ENCODE results near the gene KLF12. TPM values are rescaled to one million over a fixed set of nuclear protein-coding genes. Genes with fewer than 3 reads are reported as not detected.
A peak's percentile ranks its signal among the peaks of the same experiment; 100 is the strongest.

Gene KLF12
- total and polyA plus RNA-seq, 2 donors (not counting 3 experiments of a cell fraction or from before 2014, with no cell fraction given), result 16.0 to 25.9 TPM

- FAIRE-seq, result peak; percentile 49
- Histone ChIP-seq H3K9me3 (replicated peaks; ENCODE audit: control insufficient read depth, insufficient read depth, low read length) (no peaks in the 10 kb centered on the region), H3K9me1 (replicated peaks; ENCODE audit: control insufficient read depth, extremely low read depth, insufficient read depth, low read length) (no peaks in the 10 kb centered on the region), H3K9ac (replicated peaks; ENCODE audit: extremely low read depth, insufficient read depth, low read length) (no peak overlapping the region), H3K4me3 (replicated peaks in 1 of 3; ENCODE audit: insufficient read depth in 1 of 3, low read depth in 1 of 3, low read length in 3 of 3) (no peak overlapping the region), H3K4me1 (ENCODE audit: control insufficient read depth, extremely low read depth, insufficient read depth, low read length) (no peaks in the 10 kb centered on the region), H2AFZ (ENCODE audit: low read depth, low read length) (no peak overlapping the region), H3K4me2 (ENCODE audit: insufficient read depth, low read length) (no peak overlapping the region), H3K27me3 (ENCODE audit: control insufficient read depth in 2 of 2, insufficient read depth in 2 of 2, low read length in 2 of 2) (no peaks in the 10 kb centered on the region), H3K36me3 (ENCODE audit: control insufficient read depth in 2 of 2, extremely low read depth in 1 of 2, insufficient read depth in 2 of 2, low read length in 2 of 2) (no peaks in the 10 kb centered on the region), H3K27ac (ENCODE audit: insufficient read depth, low read depth, low read length) (no peak overlapping the region), H4K20me1 (replicated peaks; ENCODE audit: control insufficient read depth, extremely low read depth, insufficient read depth, low read length) (no peaks in the 10 kb centered on the region), H3K79me2 (ENCODE audit: control insufficient read depth, insufficient read depth, low read length) (no peaks in the 10 kb centered on the region)
- dilution Hi-C loops (cut with MboI; ENCODE audit: extremely low pct_ligation_motif_present, low sequenced_read_pairs) (no loop called here), intact Hi-C loops (cut with micrococcal nuclease) (no loop called here)
- ChIA-PET CTCF (interaction anchor here (1.6 to 2.4 kb wide), 2 partner anchors 15 to 133 kb away, joined by 3 to 9 read pairs; no protein-coding TSS in a partner anchor), POLR2A (no interaction called here)
- BruUV-seq (replicated peaks), result no TSS peak
- TF ChIP-seq POLR2A (IDR thresholded peaks at IDR 0.05; ENCODE audit: low read depth, low read length), result no peak
- no peak for TF ChIP-seq JUN (IDR thresholded peaks at IDR 0.05; ENCODE audit: borderline replicate concordance, insufficient read depth, insufficient read length, low read depth)
- no peak for DNase-seq (ENCODE audit: low read depth, low spot score)
These were observed 19.1 kb upstream of the KLF12 start for GRCh38 chr13:74153316-74153715.

GRCh38 chr13:74151859-74152258, 17.7 kb upstream of the KLF12 start:
- H3K9ac ChIP-seq (replicated peaks; ENCODE audit: extremely low read depth, insufficient read depth, low read length), result no peak overlapping the region
- dilution Hi-C loops (cut with MboI; ENCODE audit: extremely low pct_ligation_motif_present, low sequenced_read_pairs) (no loop called here), intact Hi-C loops (cut with micrococcal nuclease) (no loop called here)
- no peak overlapping the region for H2AFZ ChIP-seq (ENCODE audit: low read depth, low read length)
- no peaks in the 10 kb centered on the region for H4K20me1 ChIP-seq (replicated peaks; ENCODE audit: control insufficient read depth, extremely low read depth, insufficient read depth, low read length)
- no peaks in the 10 kb centered on the region for H3K9me1 ChIP-seq (replicated peaks; ENCODE audit: control insufficient read depth, extremely low read depth, insufficient read depth, low read length)
- H3K36me3 ChIP-seq (ENCODE audit: control insufficient read depth in 2 of 2, extremely low read depth in 1 of 2, insufficient read depth in 2 of 2, low read length in 2 of 2), result no peaks in the 10 kb centered on the region
- ChIA-PET POLR2A (no interaction called here), CTCF (interaction anchor here (1.8 to 2.4 kb wide), 2 partner anchors 15 to 135 kb away, joined by 4 to 9 read pairs; no protein-coding TSS in a partner anchor)
- FAIRE-seq, result no peak
- no TSS peak for BruUV-seq (replicated peaks)
- H3K27ac ChIP-seq (ENCODE audit: insufficient read depth, low read depth, low read length), result no peak overlapping the region
- no peak overlapping the region for H3K4me3 ChIP-seq (replicated peaks in 1 of 3; ENCODE audit: insufficient read depth in 1 of 3, low read depth in 1 of 3, low read length in 3 of 3)
- no peaks in the 10 kb centered on the region for H3K79me2 ChIP-seq (ENCODE audit: control insufficient read depth, insufficient read depth, low read length)
- no peak overlapping the region for H3K4me2 ChIP-seq (ENCODE audit: insufficient read depth, low read length)
- H3K9me3 ChIP-seq (replicated peaks; ENCODE audit: control insufficient read depth, insufficient read depth, low read length), result no peaks in the 10 kb centered on the region
- DNase-seq (ENCODE audit: low read depth, low spot score), result no peak
- H3K4me1 ChIP-seq (ENCODE audit: control insufficient read depth, extremely low read depth, insufficient read depth, low read length), result no peaks in the 10 kb centered on the region
- H3K27me3 ChIP-seq (ENCODE audit: control insufficient read depth in 2 of 2, insufficient read depth in 2 of 2, low read length in 2 of 2), result no peaks in the 10 kb centered on the region
- no peak for TF ChIP-seq CTCF (IDR thresholded peaks at IDR 0.05; ENCODE audit: extremely low read depth in 1 of 2, insufficient read depth in 1 of 2, low read depth in 1 of 2, low read length in 2 of 2)
- TF ChIP-seq POLR2AphosphoS5 (IDR thresholded peaks at IDR 0.05; ENCODE audit: insufficient read depth, low read depth, low read length), result no peak
- no peak for TF ChIP-seq FOS (IDR thresholded peaks at IDR 0.05; ENCODE audit: borderline replicate concordance, insufficient read depth, low read length)
- TF ChIP-seq JUN (IDR thresholded peaks at IDR 0.05; ENCODE audit: borderline replicate concordance, insufficient read depth, insufficient read length, low read depth), result no peak

All from endothelial cell of umbilical vein (primary cell).